NOMO-1 (cell line): ENCODE data around the gene MRPL21.
A peak's percentile ranks its signal among the peaks of the same experiment; 100 is the strongest.

Experiments
- DNase-seq, 2 experiments: peaks; one replicate each; lab custom pipeline; 2025; ENCODE audit not compliant: unreplicated experiment in 2 of 2; lab: John Stamatoyannopoulos, UW

MRPL21 gene

GRCh38 chr11:68935516-68936357 lies 32.1 kb upstream of the MRPL21 start:
- DNase-seq: no peak

DNA sequence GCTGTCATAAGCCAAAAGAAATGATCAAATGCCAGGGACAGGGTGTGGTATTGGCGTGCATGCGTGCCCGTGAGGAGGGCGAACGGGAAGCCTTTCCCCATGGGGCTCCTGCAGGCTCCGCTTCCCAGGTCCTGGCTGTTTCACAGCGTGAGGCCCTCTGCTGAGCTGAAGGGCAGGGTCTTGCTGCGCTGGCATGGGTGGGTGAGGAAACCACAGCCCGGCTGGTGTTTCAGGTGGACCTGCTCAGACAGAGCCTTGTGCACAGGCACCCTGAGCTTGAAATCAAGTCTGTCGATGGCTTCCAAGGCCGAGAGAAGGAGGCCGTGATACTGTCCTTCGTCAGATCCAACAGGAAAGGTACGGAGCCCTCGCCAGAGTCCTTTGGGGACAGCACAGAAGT lies 31.4 kb upstream of the MRPL21 start:
- DNase-seq: no peak

GRCh38 chr11:68934666-68935065 lies 31.0 kb upstream of the MRPL21 start:
- no peak for DNase-seq

- no peak for DNase-seq
Observed at GRCh38 chr11:68934321-68934645, 30.7 kb upstream of the MRPL21 start.

GRCh38 chr11:68933605-68934320 lies 30.1 kb upstream of the MRPL21 start:
- DNase-seq: no peak

DNA sequence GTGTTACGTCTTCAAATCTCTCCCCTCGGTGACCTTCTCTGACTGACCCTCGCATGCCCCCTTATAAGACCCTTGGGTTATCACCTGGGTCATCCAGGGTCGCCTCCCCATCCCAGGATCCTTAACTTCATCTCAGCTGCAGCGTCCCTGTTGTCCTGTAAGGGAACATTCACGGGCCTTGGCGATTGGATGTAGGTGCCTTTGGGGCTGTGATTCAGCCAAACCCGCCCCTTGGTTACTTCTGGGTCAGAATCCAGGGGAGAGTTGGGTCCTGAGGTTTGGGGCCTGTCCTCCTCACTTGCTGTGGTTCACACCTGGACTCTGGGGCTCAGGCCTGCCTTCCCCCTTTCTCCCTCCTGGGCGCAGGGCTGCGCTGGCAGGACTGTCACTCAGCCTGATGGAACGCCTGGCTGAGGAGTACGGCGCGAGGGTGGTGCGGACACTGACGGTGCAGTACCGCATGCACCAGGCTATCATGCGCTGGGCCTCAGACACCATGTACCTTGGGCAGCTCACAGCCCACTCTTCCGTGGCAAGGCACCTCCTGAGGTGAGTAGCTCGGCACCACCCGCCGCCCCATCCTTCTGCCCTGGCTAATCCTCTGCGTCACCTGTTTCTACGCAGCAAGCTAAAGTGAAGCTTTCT lies 29.4 kb upstream of the MRPL21 start:
- DNase-seq: no peak

DNA sequence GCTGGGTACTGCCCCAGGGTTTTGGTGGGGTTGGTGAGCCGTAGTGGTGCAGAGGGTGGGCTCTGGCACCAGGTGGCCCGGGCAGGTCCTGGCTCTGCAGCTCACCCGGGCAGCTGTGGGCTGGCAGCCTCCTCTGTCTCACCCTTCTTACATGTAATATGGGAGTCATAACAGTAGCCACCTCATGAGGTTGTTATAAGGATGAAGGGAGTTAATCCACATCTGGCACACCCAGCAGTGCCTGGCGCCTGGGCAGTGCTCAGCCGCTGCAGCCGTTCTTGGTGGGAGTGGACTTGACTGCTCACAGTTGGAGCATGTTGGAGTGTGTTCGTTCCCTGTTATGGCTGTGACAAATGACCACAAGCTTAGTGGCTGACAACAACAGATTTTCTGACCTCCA lies 28.7 kb upstream of the MRPL21 start:
- no peak for DNase-seq

- DNase-seq: no peak
Observed at GRCh38 chr11:68931911-68932310, 28.3 kb upstream of the MRPL21 start.

DNA sequence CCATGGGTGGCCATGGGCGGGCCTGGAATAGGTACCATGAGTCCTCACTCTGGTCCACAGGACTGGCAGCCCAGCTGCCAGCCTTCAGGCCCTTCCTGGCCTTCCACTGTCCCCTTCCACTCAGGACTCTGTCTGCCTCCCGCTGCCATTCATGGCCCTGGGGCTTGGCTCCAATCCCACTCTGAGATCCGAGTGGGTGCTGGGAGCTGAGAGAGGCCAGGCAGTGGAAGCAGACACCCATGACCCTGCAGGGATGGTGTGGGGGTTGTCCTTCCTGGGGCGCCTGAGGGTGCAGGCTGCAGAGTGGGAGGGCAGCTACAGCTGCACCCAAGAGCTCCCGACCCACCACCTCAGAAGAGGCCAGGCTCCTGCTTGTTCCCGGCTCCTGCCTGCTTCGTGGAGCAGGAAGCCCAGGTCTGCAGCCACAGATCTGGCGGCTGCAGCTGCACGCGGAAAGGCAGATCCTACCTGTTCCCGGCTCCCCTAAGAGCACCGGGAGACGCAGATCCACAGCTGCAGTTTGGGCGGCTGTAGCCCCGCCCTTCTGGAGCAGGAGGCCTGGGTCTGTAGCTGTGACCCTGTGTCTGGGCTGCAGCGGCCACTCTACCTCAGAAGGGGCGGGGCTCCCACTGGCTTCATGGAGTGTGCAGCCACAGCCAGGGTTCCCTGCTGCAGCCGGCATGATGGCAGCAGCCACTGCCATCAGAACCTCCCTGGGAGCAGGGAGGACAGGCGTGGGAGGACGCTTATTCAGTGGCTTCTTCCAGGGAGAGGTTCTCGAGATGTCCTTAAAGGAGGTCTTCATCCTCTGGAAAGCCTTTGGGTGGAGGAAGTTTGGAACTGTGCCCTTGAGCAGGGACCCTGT lies 27.6 kb upstream of the MRPL21 start:
- no peak for DNase-seq

GRCh38 chr11:68929706-68930570 lies 26.3 kb upstream of the MRPL21 start:
- DNase-seq: no peak

DNA sequence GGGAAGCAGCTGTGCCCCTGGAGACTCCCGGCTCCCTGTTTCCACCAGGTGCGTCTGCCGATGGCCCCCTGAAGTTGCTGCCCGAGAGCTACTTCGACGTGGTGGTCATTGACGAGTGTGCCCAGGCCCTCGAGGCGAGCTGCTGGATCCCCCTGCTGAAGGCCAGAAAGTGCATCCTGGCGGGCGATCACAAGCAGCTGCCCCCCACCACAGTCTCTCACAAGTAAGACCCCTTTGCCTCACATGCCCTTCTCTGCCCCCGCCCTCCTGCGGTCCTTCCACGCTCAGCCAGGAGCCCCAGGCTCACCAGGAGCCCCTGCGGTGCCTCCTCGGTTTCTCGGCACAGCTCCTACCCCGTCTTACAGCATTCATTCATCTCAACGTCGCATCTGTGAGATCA lies 25.5 kb upstream of the MRPL21 start:
- DNase-seq: no peak

DNA sequence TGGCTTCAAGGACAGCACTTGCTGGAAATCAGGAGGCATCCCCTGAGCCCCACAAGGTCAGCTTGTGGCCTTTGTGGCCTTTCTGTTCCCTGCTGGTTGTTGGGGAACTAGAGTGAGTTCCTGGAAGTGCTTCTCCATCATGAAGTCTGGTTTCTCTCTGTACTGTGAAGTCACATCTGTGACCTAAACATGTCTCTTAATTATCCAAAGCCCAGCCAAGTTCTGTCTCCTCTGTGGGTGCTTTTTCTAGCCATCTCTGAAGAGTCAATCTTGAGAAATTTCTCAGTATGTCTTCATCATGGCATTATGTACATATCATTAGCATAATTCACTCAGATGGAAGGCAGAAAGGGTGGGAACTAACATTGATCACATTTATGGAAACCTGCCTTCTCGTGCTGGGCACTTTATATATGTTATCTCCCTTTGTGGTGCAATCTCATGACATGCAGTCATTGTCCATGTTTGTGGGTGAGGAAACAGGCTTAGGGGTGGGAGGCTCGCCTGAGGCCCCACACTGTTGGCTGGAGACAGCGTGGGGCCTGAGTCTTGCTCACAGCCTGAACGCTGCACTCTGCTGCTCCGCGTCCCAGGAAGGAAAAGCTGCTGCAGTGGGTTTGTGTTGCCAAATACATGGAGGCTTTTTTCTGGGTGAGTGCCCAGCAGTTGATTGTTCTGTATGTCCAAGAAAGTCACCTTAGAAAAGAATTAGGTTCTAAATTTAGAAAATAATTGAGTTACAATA lies 24.7 kb upstream of the MRPL21 start:
- peak in 1 of 2 experiments; percentile 16 for DNase-seq

- peak; percentile 88 to 91 for DNase-seq
Observed at GRCh38 chr11:68927280-68928135, 23.9 kb upstream of the MRPL21 start.

DNA sequence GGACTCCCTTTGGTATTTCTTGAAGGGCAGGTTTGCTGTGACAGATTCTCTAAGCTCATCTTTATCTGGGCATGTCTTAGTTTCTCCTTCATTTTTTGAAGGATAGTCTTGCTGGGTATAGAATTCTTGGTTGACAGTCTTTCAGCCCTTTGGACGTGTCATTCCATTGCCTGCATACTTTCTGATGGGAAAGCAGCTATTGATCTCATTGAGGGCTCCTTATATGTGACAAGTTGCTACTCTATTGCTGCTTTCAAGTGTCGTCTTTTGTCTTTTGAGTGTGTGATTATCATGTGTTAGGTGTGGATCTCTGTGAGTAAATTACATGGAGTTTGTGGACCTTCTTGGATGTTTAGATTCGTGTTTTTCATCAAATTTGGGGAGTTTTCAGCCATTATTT lies 22.0 kb upstream of the MRPL21 start:
- no peak for DNase-seq

- no peak for DNase-seq
Observed at GRCh38 chr11:68924073-68924925, 20.7 kb upstream of the MRPL21 start.

DNA sequence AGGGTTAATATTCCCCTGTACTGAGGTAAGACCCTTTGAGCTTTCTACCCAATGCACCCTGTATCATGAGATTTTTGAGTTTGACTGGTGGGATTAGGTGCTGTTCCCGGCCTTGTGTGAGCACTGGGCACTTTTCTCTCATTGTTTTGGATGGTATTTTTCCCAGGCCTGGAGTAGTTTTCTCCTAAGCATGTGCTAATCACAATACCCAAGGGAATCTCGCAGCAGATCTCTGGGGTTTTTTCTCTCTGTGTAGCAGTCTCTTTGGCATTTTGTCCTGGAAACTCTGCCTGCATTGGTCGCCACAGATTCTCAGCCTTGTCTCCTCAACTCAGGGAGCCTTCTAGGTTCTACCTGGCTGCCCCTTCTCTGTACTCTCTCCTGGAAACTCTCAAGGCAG lies 20.0 kb upstream of the MRPL21 start:
- DNase-seq: no peak

- DNase-seq: no peak
Observed at GRCh38 chr11:68916439-68916838, 12.8 kb upstream of the MRPL21 start.
